22Rv1 (cell line): ENCODE data around the gene CSMD2.

Experiments used
- ZFX ChIP-seq: fragments of 450-650 bp; IDR thresholded peaks from 2 replicates; pipeline ENCODE4 v1.6.1; 2017; ENCODE audit warnings: antibody characterized with exemption, borderline replicate concordance
- TF ChIP-seq, protein P1 (sequence below): fragments of 450-650 bp; IDR thresholded peaks from 2 replicates; pipeline ENCODE4 v1.5.1; 2017; ENCODE audit warnings: mild to moderate bottlenecking

DNA sequence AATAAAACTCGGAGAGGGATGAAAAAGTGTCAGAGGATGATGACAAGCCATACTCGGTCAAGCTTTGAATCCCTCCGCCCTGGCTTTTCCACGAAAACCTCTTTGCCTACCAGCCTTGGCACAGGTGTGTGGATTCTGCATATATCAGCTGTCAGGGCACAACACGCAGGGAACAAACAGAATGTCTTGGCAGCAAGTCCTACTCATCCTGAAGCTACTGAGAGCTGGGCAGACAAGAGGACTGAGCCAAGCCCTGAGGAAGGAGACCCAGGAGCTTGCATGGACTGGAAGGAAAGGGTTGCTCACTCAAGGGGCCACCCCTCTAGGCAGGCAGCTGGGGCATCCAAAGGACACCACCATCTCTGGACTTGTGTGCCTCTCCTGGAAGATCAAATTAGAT is 168.7 kb downstream of the CSMD2 start:
- TF ChIP-seq, protein P1, sequence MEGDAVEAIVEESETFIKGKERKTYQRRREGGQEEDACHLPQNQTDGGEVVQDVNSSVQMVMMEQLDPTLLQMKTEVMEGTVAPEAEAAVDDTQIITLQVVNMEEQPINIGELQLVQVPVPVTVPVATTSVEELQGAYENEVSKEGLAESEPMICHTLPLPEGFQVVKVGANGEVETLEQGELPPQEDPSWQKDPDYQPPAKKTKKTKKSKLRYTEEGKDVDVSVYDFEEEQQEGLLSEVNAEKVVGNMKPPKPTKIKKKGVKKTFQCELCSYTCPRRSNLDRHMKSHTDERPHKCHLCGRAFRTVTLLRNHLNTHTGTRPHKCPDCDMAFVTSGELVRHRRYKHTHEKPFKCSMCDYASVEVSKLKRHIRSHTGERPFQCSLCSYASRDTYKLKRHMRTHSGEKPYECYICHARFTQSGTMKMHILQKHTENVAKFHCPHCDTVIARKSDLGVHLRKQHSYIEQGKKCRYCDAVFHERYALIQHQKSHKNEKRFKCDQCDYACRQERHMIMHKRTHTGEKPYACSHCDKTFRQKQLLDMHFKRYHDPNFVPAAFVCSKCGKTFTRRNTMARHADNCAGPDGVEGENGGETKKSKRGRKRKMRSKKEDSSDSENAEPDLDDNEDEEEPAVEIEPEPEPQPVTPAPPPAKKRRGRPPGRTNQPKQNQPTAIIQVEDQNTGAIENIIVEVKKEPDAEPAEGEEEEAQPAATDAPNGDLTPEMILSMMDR: no peak
- no peak for TF ChIP-seq ZFX
